GM11168 (cell line): Measurements from ENCODE around the gene PXK.
"Not testable (repeated sequence)": the region's sequence is repeated elsewhere in the genome, so short reads cannot be mapped to it uniquely, and the experiment has no call there.

Experiments
- in situ Hi-C: fragments of 300-500 bp; cut with MboI; formaldehyde crosslinking; loops from one replicate; pipeline ENCODE4 v1.12.0; 2022; ENCODE audit warnings: low sequenced_read_pairs; ENCODE audit not compliant: unreplicated experiment

PXK gene

DNA sequence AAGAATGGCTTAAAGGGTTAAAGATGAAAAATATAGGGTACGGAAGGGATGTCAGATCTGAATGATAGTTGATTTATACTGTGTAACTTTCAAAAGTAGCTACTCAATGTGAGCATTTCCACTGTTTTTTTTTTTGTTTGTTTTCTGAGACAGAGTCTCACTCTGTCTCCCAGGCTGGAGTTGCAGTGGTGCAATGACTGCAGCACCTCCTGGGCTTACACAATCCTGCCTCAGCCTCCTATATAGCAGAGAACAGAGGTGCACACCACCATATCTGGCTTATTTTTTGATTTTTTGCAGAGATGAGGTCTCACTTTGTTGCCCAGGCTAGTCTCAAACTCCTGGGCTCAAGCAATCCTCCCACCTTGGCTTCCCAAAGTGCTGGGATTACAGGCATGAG, 9.9 kb upstream of the PXK start:
- in situ Hi-C loops: loop anchor here (10.0 kb wide), 2 partner anchors 92 to 212 kb away; partner anchors contain the start of gene ACOX2

DNA sequence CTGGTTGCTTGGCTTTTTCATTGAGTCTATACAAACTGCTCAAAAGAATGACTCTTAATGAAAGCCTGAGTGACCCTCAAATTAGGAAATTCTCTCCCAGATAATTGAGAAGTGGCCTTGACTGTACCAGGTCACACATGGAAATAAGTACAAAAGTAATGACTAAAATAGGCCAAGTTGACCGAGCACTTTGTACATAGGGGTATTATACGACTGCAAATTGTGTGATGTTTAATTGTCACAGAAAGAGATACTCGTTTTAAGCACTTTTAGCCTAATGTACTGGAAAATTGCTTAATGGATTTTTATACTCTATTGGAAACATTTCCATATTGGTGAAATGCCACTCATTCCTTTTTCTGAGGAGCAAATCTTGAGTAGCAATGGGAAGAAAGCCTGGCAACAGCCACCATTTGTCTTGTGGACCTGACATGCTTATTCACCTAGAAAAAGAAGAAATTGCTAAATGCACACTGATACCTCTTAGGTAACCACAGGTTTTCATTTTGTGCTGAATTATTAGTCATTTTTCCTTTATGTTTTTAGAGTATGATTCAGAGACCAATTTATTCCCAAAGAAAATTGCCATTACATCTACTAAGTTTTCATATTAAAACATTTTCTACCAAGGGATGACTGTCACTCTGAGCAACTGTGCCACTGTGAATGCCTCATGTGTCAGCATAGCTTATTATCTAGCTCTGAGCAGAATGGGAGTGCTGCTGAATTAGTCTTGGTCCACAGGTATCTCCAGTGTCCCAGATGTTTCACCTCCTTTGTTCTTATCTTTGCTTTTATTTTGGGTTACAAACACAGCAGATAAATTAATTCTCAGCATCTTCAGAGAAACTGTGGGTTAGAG, 8.9 kb upstream of the PXK start:
- in situ Hi-C loops: loop anchor here (10.0 kb wide), 2 partner anchors 91 to 211 kb away; partner anchors contain the start of gene ACOX2

DNA sequence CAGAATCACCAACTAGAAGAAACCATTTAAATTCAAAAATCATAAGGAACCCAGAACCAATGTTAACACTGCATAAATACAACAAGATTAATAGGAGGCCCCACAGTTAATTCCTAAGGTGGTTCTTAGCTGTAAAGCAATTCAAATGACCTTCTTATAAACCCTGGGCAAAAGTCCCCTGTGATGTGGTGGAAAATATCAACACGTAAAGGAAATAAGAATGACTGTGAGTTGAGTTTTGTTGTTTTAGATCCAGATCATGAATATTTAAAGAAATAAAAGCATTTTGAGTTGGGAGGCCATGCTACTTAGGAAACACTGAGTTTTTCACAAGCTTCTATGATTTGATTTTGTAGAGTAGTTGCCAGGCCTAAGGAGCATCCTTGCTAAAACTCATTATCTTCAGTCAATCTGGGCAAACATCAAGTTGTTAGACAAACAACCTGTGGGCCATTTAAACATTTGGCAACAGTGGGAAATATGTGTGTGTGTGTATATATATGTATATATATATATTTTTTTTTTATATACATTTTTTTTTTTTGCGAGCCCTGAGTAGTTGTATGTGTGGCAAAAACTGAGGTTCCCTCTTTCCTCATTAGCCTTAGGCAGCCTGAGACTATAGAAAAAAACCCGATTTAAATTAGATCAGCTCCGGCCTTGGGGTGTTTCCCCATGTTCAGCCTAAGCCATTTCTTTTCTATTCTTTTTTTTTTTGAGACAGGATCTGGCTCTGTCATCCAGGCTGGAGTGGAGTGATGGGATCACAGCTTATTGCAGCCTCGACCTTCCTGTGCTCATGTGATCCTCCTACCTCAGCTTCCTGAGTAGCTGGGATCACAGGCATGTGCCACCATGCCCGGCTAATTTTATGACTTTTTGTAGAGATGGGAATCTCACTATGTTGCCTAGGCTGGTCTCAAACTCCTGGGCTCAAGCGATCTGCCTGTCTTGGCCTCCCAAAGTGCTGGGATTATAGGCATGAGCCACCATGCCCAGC, 8.0 kb upstream of the PXK start:
- in situ Hi-C loops: loop anchor here (10.0 kb wide), 2 partner anchors 90 to 210 kb away; partner anchors contain the start of gene ACOX2

DNA sequence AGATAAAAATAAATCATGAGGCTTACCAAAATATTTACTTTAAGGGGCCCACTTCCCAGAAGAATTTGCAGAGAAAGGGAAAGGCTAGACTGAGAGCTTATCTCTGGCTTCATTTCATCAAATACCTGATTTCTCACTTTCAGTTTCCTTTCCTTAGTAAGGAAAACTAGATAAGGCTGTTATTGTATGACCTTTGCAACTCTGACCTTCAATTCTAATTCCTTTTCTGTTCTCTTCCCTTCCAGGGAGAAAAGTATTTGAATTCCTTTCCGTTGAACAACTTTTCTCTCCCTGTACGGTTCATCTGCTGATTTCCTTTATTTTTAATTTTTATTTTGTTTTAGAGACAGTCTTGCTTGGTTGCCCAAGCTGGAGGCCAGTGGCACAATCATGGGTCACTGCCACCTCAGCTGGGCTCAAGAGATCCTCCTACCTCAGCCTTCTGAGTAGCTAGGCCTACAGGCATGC, 7.1 kb upstream of the PXK start:
- in situ Hi-C loops: loop anchor here (10.0 kb wide), 2 partner anchors 89 to 209 kb away; partner anchors contain the start of gene ACOX2

DNA sequence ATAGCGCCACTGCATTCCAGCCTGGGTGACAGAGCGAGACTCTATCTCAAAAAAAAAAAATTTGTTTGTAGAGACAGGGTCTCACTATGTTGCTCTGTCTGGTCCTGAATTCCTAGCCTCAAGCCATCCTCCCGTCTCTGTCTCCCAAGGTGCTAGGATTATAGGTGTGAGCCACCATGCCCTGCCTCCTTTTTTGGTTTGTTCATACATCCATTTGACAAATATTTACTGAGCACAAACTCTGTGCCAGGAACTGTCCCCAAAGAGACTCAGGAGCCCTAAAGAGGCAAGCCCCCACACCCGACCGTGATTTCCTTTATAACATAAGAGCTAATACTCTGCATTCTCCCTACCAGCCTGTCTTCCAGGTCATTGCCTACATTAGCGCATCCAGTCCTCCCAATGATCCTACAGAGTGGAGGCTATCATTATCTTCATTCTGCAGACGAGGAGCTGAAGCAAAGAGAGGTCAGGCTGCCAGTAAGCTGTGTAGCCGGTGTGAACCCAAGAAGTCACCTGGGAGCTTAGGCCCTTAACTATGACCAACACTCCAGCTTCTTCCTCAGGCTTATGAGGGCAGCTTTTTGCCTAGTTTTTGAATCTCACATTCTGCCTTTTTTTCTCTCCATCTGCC, 6.3 kb upstream of the PXK start:
- in situ Hi-C loops: loop anchor here (10.0 kb wide), 2 partner anchors 88 to 208 kb away; partner anchors contain the start of gene ACOX2

DNA sequence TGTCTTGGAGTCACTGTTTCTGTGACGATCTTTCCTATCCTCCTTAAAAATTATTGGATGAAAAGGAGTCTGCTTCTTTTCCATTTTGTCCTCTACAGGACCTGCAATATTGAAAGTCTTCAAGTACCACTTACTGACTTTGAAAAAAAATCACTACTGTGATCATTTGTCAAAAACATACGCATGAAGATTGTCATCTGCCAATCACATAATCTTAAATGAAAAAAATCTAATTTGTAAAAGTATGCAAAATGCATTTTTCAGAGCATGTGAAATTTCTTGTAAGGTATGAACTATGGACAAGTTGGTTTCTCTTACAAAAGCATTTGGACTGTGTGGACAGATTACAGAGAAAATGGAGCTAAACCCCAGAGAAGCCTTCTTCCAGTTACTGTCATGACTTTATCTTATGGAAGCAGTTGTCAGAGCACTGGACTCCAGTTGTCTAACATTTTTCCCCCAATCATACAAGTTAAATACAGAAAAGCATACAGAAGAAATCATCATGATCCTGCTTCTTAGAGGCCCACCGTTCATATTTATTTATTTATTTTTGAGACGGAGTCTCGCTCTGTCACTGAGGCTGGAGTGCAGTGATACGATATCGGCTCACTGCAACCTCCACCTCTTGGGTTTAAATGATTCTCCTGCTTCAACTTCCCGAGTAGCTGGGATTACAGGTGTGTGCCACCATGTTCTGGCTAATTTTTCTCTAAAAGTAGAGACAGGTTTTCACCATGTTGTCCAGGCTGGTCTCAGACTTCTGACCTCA, 3.4 kb upstream of the PXK start:
- in situ Hi-C loops: loop anchor here (10.0 kb wide), 2 partner anchors 85 to 205 kb away; partner anchors contain the start of gene ACOX2

DNA sequence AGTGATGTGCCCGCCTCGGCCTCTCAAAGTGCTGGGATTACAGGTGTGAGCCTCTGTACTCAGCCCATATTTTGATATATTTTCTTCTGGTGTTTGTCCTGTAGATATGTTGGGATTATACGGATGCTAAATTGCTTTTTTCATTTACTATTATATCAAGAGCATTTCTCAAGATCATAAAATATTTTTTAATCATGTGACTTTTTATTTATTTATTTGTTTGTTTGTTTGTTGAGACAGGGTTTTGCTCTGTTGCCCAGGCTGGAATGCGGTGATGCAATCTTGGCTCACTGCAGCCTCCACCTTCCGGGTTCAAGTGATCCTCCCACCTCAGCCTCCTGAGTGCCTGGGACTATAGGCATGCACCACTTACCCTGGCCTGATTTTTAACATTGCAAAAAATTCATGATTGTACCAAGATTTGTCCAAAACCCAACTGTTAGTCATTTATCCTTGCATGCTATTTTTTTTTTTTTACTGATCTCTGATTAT, 2.7 kb upstream of the PXK start:
- in situ Hi-C loops: loop anchor here (10.0 kb wide), 2 partner anchors 85 to 205 kb away; partner anchors contain the start of gene ACOX2

DNA sequence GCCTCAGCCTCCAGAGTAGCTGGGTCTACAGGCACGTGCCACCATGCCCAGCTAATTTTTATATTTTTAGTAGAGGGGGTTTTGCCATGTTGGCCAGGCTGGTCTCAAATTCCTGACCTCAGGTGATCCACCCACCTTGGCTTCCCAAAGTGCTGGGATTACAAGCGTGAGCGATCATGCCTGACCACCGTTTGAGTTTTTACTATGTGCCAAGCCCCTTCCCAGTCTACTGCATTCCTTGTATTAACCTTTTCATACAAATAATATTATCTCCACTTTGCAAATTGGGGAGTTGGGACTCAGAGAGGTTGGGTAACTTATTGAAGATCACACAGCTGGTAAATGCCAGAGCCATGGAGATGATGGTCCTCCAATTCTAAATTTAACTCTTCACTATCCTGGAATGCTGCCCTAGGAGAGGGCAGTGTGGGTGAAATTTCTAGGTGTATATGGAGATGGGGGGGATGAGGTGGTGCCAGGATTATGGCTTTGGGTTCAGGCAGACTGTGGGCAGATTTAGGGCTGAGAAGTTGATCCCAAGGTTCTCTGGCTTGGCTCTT, 1.0 kb upstream of the PXK start:
- in situ Hi-C loops: no loop called here

DNA sequence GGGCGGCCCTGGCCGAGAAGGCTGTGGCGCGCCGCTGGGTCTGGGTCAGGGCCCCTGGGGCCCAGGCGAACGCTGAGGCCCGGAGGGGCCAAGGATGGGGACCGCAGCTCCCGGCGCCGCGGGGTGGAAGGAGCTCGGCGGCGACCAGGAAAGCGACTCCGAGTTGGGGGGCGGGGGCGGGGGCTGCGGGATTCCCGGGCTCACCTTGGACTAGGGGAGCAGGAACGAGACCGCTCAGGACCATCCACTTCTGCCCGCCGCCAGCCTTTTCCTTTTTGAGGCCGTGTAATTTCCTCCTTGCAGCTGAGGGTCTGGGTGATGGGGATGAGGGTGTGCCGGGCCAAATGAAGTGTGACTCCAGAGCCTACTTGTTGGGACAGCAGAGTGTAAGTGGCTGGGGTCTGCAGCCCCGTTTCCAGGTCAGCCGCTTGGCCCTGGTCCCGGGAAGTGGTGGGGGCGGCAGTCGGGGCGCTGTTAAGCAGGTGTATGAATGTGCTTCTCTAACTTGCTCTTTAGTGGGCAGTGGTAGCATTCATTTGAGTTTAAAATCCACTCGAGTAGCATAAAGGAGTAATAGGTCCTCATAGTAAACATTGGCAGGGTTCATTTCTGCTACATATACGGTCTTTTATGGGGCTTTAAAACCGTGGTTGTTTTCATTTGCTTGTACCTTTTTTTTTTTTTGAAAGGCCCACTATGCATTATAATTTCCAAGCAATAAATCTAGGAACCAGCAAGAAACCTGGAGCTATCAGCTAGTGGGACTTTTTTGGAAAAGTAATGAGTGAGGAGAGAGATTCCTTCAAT, 717 bp downstream of the PXK start:
- in situ Hi-C loops: no loop called here

DNA sequence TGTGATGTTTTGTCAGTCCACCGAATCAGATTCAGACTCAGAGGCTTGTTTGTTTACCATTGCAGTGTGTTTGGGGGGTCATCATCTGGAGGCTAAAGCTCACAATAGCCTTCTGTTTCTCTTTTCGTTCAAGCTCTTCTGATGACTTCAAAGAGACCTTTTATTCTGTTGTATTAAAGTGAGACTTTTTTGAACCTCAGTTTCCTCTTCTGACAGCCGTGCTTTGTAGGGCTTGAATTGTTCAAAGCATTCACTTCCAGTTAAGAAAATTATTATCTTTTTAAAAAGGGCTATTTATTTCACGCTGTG, 1.3 kb downstream of the PXK start:
- in situ Hi-C loops: no loop called here

DNA sequence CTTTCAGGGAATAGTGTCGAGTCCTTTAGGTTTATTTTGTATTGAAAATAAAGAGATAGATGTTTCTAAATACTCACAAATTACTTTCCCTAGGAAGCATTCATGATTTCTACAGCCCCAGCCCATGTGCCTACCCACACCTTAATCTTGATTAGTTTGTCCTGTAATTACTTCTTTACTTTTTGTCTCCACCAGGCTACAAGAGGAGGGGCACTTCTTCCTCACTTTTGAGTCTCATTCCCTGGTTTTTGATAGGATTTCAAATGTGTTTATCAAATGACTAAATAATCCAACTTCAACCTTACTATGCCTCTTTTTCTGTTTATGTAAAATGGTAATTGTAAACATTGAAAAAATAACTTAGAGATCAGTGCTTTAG, 1.8 kb downstream of the PXK start:
- in situ Hi-C loops: no loop called here

DNA sequence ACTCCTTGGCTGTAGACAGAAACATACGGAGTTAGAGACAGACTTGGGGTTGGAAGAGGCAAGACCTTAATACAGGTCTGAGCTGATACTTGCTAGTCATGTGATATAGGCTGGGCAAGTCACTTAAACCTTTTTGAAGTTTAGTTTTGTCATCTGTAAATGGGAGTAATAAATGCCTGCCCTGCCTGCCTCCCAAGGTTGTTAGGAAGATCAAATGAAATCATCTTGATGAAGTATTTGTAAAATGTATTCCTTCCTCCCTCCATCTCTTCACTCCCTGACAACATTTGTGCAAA, 2.9 kb downstream of the PXK start:
- in situ Hi-C loops: no loop called here

DNA sequence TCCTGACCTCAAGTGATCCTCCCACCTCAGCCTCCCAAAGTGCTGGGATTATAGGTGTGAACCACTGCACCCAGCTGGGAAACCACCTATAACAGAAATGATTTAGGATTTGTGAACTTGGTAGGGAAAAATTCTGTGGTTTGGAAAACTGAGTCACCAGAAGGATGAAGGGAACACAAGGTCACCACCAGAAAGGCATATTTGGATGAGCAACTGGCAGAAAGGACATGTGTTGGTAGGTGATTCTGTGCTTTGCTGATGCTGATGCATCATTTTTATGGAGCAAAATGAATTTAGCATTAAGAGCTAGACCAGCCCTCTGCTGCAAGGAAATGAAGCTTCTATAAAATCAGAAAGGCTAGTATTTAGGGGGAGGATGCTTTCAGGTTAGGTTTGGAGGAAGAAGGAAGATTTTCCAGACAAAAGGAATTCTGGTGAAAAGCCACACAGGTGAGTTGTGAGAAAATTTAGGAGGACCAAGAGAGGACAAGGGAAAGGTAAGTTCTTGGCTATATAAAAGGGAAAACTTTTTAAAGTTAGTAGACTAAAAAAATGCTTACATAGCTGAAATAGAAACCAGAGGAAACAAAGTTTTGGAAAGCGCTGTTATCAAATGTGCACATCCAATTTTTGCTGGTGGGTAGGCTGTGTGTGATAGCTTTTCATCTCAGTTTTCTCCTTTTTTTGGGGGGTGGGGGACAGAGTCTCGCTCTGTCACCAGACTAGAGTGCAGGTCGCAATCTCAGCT, 3.6 kb downstream of the PXK start:
- in situ Hi-C loops: no loop called here

DNA sequence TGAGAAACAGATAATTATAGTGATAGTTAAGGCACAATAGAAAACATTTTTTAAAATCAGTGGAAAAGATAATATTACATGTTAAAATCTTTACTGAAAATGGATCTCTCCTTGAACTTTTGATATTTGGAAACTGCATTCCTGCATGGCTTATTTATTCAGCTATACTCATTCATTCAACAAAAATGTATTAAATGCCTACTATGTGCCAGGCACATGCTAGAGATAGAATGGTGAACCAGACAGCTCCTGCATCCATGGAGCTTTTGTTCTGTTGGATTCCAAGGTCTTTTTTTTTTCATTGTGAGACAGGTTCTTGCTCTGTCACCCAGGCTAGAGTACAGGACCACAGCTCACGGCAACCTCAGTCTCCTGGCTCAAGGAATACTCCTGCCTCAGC, 4.5 kb downstream of the PXK start:
- in situ Hi-C loops: no loop called here

DNA sequence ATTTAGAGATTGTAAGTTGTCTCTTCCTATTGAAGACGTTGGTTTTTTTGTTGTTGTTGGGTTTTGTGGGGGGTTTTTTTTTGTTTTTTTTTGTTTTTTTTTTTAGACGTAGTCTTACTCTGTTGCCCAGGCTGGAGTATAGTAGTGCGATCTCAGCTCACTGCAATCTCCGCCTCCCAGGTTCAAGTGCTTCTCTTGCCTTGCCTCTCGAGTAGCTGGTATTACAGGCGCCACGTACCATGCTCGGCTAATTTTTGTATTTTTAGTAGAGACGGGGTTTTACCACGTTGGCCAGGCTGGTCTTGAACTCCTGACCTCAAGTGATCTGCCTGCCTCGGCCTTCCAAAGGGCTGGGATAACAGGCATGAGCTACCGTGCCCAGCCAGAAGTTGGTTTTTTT, 6.5 kb downstream of the PXK start:
- in situ Hi-C loops: not testable (repeated sequence)

DNA sequence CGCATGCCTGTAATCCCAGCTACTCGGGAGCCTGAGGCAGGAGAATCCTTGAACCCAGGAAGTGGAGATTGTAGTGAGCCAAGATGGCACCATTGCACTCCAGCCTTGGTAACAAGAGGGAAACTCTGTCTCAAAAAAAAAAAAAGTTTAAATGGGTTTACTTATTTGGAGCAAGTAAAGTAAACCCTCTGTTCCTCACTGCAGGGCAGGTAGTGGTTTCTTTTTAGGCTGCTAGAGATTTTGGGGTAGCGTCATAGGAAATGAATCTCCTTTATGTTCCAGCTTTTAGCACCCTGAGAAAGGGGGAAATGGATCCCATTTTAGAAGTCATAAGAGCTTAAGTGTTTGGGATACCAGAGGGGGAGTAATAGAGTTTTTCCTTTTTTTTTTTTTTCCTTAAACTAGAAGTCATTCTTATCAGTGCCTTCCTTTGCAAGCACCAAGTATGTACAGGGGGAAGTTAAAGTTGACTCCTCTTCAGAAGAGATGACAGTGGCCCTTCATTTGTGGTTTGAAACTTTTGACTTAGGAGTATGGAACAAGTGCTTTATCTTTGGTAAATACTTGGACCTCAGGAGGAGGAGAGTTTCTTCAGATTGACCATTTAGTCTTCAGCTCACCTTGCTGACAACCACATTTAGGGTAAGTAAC, 8.0 kb downstream of the PXK start:
- in situ Hi-C loops: no loop called here

DNA sequence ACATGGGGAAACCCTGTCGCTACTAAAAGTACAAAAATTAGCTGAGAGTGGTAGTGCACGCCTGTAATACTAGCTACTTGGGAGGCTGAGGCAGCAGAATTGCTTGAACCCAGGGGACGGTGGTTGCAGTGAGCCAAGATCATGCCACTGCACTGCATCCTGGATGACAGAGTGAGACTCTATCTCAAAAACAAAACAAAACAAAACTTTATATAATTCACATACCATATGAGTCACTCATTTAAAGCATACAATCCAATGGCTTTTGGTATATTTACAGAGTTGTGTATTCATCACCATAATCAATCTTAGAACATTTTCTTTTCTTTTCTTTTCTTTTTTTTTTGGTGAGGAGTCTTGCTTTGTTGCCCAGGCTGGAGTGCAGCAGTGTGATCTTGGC, 8.7 kb downstream of the PXK start:
- in situ Hi-C loops: no loop called here
